ENCODE data around the gene SLC9C2. TPM values are rescaled to one million over a fixed set of nuclear protein-coding genes. Genes with fewer than 3 reads are reported as not detected.

SLC9C2 gene
- total RNA-seq, 1 experiment from 2014 or later: not detected

- Histone ChIP-seq H3K4ac (ENCODE audit: low read depth, low read length) (no peak overlapping the region), H2BK12ac (ENCODE audit: insufficient read length, low read depth, low read length) (no peak overlapping the region), H2BK20ac (ENCODE audit: low read depth, low read length, poor library complexity, severe bottlenecking) (no peak overlapping the region), H3K4me1 (ENCODE audit: insufficient read depth, low read length) (no peaks in the 10 kb centered on the region; the same call in 1 of the 2 replicates), H4K8ac (replicated peaks; ENCODE audit: insufficient read length, low read depth, low read length) (no peak overlapping the region), H3K18ac (ENCODE audit: insufficient read length, low read depth, low read length) (no peak overlapping the region), H2BK120ac (ENCODE audit: low read depth, low read length, poor library complexity, severe bottlenecking) (no peak overlapping the region), H2AFZ (ENCODE audit: low read length) (no peak overlapping the region), H3K56ac (ENCODE audit: insufficient read length, low read depth, low read length) (no peak overlapping the region), H3K23ac (ENCODE audit: insufficient read length, low read depth, low read length) (no peak overlapping the region), H3K79me1 (ENCODE audit: insufficient read depth, low read depth, low read length, poor library complexity, severe bottlenecking) (no peaks in the 10 kb centered on the region), H2BK5ac (ENCODE audit: insufficient read length, low read length) (no peak overlapping the region), H3T11ph (ENCODE audit: low read length) (no peak overlapping the region), H3K9ac (ENCODE audit: extremely low read depth, insufficient read length, low read length) (no peak overlapping the region), H4K20me1 (ENCODE audit: control insufficient read depth, insufficient read depth, insufficient read length) (no peaks in the 10 kb centered on the region), H3K14ac (ENCODE audit: insufficient read depth, low read length) (no peak overlapping the region), H3K27ac (ENCODE audit: insufficient read length, low read depth, low read length) (no peak overlapping the region), H3K27me3 (ENCODE audit: insufficient read depth, low read length) (no peaks in the 10 kb centered on the region), H3K4me2 (ENCODE audit: insufficient read depth, insufficient read length, low read length) (no peak overlapping the region), H2AK5ac (ENCODE audit: insufficient read length, low read length) (no peak overlapping the region), H3K23me2 (ENCODE audit: insufficient read length, low read depth, low read length, poor library complexity, severe bottlenecking) (peaks cover 17% of the 10 kb centered on the region), H4K91ac (ENCODE audit: insufficient read length, low read depth, low read length) (no peak overlapping the region), H2BK15ac (ENCODE audit: low read depth, low read length) (no peak overlapping the region), H3K9me3 (ENCODE audit: control insufficient read depth, low read depth, low read length) (peaks cover 8% of the 10 kb centered on the region), H3K79me2 (ENCODE audit: insufficient read depth, low read length) (peaks cover 16% of the 10 kb centered on the region; the same call in 1 of the 2 replicates), H4K5ac (ENCODE audit: insufficient read length, low read depth, low read length) (no peak overlapping the region)
- no peak for DNase-seq
- Mint-ChIP-seq H3K4me1 (peaks cover 19 to 31% of the 10 kb centered on the region in 2 experiments), H3K36me3 (ENCODE audit: insufficient read depth in 1 of 3, low read depth in 3 of 3) (peaks cover 38 to 62% (median 47%) of the 10 kb centered on the region in 3 experiments), H3K27me3 (ENCODE audit: low read depth) (no peaks in the 10 kb centered on the region), H3K9me3 (peaks cover 30 to 35% of the 10 kb centered on the region in 2 experiments), H3K27ac (peak overlapping the region in 1 of 3 experiments; percentile 24; a peak in 1 of 7 replicates), H3K4me3 (no peak overlapping the region; a peak in 1 of 5 replicates)
- TF ChIP-seq CTCF (conservative IDR thresholded peaks at IDR 0.05): no peak
- WGBS (ENCODE audit: extremely low coverage, insufficient read length, low lambda C conversion rate): no CpG with 5 or more reads among the region's 2 CpGs
Observed at GRCh38 chr1:173473599-173474011, 129.3 kb downstream of the SLC9C2 start.
